Measurements from ENCODE around the gene ENGASE.

ENGASE gene

GRCh38 chr17:79113699-79114457 lies 39.3 kb downstream of the ENGASE start:
- DNase-seq (ENCODE audit: low read depth in 2 of 2) = no peak

DNA sequence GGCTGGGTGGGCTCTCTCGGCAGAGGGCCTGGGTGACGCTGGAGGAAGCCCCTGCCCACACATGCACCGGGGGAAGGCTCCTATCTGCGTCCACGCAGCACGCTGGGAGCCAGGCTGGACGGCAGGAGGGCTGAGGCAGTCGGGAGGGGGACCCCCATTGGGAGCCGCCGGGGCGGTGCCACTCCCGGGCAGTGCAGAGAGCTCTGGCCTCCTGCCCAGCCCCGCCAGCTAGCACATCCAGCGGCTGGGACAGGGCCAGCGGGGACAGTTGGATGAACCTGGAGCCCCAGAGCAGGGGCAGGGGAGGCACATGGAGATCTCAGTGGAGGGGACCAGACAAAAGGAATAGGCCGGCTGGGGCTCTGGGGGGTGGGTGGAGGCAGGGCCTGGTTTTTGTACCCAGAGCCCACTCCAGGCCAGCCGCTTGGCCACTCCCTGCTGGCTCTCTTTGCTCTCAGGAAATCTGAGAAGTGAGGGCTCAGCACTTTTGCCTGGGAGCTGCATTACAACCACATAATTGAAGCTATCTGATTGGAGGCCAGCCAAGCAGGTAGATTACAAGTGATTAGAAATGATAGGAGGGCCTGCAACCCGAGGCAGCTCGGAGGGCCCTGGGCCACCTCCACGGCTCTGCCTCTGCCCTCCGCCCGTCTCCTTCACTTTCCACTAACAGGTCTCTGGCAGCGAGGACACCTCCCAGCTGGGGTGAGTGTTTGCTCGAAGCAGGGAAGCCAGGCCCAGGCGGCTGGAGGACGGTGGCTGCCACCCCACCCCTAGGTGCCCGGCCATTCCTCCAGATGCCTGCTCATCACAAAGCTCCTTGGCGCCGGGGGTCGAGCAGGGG lies 40.1 kb downstream of the ENGASE start:
- no peak for DNase-seq (ENCODE audit: low read depth in 2 of 2)

DNA sequence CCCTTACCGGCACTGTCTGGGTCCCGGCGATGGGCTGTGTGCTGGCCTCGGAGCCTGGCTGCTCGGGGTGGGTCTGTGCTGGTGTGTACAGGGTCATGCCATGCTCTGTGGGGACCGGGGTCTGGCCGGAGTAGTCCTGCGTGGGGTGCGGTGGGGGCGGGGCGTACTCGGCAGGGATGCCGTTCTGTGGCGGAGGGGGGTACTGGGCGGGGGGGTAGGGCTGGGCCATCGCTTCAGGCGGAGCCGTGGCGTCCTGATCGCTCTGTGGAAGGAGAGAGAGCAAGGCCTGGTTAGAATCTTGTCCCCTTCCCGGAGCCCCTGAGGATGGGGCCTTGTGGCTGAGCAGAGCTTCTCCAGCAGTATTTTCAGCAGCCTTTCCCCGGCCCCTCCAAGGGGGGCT lies 40.9 kb downstream of the ENGASE start:
- no peak for DNase-seq (ENCODE audit: low read depth in 2 of 2)

DNA sequence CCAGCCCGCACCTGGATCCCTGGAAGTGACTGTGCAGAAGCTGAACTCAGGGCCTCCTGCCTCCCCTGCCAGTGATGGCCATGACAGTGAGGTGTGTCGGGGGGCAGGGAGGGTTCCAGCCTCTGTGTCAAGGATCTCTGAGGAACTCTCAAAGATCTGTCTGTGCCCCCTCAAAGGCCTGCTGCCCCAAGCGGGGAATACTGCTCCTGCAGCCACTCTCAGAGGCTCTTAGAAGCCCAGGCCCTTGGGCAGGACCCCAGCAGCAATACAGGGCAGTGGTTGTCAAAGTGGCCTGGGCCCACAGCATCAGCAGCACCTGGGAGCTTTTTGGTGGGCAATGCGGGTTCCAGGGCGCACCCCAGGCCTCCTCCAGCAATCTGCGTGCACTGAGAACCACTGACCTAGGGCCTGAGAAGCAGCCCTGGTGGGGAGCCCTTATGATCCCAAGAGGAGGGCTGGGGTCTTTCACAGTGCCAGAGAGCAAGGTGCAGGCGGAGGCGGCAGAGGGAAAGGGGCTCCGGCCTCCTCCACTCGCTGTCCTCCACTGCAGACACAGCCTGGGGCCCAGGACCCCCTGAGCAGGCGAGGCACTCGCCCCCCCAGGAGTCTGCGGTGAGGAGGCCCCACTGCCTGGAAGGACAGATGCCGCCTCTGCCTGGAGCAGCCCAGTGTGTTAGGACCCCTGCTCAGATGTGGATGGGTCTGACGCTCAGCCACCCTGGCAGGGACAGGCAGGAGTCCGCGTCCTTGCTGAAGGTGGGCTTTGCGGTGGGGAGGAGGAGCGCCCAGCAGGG lies 42.1 kb downstream of the ENGASE start:
- no peak for DNase-seq (ENCODE audit: low read depth in 2 of 2)

DNA sequence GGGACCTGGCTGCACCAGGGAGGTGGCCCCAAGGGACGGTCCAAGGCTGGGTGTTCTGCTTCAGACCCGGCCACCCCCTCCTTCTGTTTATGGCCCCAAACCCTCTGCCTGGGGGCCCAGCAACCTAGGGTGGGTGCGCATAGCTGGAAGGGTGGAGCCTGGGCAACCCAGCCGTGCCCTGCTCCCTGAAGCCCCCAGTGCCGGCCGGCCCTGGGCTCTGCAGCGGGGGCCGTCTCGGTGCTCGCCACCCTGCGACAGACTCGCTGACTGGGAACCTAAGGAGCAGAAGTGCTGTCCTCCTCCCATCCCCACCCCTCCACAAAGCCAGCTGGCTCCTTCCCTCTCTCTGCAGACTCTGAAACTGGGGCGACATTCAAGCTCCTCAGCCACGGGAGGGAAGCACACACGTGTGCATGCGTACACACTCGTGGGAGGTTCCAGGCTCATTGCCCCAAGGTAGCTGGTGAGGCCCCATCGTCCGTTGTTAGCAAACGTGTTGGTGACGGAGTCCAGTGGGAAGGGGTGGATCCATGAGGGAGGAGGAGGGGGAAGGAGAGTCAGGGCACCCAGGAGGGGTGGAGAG lies 43.4 kb downstream of the ENGASE start:
- no peak for DNase-seq (ENCODE audit: low read depth in 2 of 2)

DNA sequence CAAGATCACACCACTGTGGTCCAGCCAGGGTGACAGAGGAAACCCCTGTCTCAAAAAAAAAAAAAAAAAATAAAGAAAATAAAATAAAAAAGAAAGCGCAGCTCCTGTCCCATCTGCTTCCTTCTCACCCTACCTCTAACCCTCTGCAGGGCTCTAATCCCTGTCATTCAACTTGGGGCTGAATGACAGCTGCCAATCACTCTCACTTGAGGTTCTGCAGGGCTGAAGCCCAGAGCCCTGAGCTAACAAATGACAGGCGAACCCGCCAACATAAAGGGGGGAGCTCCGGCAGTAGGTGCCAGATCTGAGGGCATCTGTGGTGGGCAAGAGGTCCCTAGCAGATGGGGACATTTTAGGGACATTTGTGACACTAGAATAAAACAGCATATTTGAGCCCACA lies 44.3 kb downstream of the ENGASE start:
- no peak for DNase-seq (ENCODE audit: low read depth in 2 of 2)

DNA sequence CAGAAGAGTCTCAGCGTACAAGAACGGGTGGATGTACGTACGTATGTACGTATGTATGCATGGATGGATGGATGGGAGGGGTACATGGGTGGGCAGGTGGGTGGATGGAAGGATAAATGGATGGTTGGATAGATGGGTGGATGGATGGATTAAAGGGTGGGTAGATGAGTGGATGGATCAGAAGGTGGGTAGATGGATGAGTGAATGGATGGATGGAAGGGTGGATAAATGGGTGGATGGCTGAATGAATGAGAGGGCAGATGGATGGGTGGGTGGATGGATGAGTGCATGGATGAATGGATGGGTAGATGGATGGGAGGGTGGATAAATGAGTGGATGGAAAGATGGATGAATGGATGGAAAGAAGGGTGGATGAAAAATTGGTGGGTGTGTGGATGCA lies 45.6 kb downstream of the ENGASE start:
- DNase-seq (ENCODE audit: low read depth in 2 of 2) = no peak

DNA sequence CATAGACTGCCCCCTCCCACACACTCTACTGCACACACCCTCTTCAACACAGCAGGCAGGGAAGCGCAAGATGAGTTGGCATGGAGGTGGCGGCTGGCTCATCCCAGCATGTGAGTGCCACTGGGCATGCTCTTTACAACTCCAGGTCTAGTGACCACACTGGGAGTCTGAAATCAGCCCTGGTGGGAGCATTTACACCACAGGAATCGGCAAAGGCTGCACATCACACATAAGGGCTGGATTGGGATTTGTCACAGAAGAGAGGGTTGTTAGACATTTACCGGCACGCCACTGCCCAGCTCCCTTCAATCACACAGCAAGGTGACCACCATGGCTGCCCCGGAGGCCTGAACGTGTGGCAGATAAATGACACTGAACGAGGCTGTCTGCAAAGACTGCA lies 49.4 kb downstream of the ENGASE start:
- DNase-seq (ENCODE audit: low read depth in 2 of 2) = no peak

DNA sequence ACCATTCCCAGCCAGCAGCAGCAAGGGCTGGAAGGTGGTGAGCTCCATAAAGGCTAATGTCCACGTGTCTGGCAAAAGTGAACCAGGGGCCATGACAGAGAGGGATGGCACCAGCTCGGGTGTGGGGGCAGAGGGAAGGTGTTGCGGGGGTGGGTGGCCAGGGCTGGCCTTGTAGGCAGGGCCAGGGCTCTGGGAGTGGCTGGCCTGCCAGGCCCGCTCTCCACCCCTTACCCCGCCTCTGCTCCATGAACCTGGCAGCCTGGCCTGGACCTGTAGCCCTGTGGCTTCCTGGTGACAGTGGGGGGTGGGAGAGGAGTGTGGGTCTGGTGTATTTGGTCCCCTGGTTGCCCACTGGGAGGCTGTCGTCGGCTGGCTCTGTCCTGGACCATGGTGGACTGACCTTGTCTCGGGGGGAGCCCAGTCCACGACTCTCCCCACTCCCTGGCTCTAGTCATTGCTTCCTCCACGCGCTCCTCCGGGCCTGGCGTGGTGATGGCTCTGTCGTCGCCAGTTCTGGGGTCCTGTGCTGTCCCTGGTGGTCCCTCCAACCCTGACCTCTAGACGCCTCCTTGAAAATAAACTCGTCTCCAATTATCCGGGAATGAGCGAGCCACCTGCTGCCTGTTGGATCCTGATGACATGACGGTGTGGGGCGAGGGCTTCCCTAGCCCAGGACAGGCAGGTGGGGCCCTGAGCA lies 50.0 kb downstream of the ENGASE start:
- DNase-seq (ENCODE audit: low read depth in 2 of 2) = no peak

DNA sequence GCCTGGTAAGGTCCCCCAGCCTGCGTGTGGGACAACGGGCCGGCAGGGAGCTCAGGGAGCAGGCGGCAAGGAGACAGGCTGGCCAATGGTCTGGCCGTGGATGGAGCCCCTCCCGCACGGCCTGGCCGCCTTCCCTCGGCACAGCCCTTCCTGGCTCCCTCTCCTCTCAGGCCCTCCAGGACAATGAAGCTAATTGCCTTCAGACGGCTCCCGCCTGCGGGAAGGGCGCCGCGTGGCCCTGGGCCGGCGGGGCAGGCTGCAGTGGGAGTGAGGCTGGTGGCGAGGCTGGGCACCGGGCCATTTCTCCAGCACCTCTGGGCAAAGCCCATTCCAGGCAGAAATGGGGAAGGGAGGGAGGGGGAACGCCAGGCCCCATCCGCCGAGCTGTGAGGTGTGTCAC lies 50.9 kb downstream of the ENGASE start:
- no peak for DNase-seq (ENCODE audit: low read depth in 2 of 2)

GRCh38 chr17:79126139-79126538 lies 51.5 kb downstream of the ENGASE start:
- DNase-seq (ENCODE audit: low read depth in 2 of 2) = no peak

- no peak for DNase-seq (ENCODE audit: low read depth in 2 of 2)
Measured at GRCh38 chr17:79127534-79128135, 53.0 kb downstream of the ENGASE start.

DNA sequence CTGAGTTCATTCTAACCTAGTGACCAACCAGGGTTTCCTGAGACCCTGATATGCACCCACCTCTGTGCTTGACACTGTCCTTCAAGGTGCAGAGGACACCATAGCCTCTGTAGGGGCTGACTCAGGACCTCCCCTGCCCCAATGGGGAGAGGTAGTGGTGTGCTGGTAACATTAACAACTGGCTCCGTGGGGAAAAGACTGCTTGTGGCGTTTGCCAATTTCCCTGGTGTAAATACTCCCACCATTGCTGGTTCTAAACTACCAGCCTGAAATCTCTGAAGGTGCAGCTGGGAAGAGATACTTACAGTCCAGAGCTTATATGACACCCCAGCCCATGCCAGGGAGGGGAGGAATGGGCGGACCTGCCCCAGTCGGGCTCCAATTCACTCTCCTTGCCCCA lies 54.9 kb downstream of the ENGASE start:
- DNase-seq (ENCODE audit: low read depth in 2 of 2) = no peak

GRCh38 chr17:79130536-79131273 lies 56.1 kb downstream of the ENGASE start:
- no peak for DNase-seq (ENCODE audit: low read depth in 2 of 2)

- no peak for DNase-seq (ENCODE audit: low read depth in 2 of 2)
Measured at GRCh38 chr17:79131274-79131635, 56.6 kb downstream of the ENGASE start.

GRCh38 chr17:79131701-79132100 lies 57.1 kb downstream of the ENGASE start:
- DNase-seq (ENCODE audit: low read depth in 2 of 2) = no peak

GRCh38 chr17:79132271-79133064 lies 57.8 kb downstream of the ENGASE start:
- DNase-seq (ENCODE audit: low read depth in 2 of 2) = no peak

DNA sequence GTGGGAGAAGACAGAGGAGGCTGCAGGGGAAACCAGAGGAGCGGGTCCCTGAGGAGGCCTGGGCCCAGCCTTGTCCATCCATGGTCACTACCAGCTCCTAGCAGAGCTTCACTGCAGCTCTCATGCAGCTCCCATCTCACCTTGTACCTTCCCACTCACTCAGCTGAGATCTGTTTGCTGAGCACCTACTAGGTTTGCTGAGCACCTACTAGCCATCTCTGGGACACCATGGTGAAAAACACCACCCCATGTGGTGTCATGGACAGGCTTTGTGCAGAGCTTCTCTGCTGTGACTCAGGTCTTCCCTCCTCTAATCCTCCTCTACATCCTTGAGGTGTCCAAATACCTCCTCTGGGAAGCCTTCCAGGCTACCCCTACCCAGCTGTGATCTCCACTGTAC lies 58.6 kb downstream of the ENGASE start:
- DNase-seq (ENCODE audit: low read depth in 2 of 2) = no peak

DNA sequence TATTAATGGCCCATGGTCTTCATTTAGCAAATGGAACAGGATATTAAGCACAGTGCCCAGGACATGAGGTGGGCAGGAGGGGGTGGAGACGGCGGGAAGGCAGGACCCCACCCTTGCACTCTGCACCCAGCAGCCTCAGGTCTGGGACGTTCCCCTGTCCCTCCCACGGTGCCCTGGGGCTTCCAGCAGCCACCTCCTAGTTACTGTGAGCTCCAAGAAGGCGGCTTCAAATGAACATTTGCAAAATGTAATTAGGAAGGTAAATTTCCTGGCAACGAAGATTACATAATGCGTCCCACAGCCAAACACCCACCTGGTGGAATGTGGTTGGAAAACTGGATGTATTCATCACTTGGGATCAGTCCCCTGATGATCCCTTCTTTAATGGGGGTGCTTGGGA lies 59.4 kb downstream of the ENGASE start:
- DNase-seq (ENCODE audit: low read depth in 2 of 2) = no peak

- no peak for DNase-seq (ENCODE audit: low read depth in 2 of 2)
Measured at GRCh38 chr17:79135011-79135410, 60.4 kb downstream of the ENGASE start.

Data from stimulated activated CD4-positive, alpha-beta T cell treated with anti-CD3 and anti-CD28 coated beads, Interleukin-4, amount 100 ng/mL, for 48 hours (primary cell).